Neural progenitor cell (in vitro differentiated cells): Measurements from ENCODE around the gene ZNF652. TPM values are rescaled to one million over a fixed set of nuclear protein-coding genes. Genes with fewer than 3 reads are reported as not detected.
"Not testable (repeated sequence)": the region's sequence is repeated elsewhere in the genome, so short reads cannot be mapped to it uniquely, and the experiment has no call there.

Source experiments
- DNase-seq: peaks from one replicate; pipeline ENCODE4 v3.0.0-alpha.2; 2016; ENCODE audit warnings: low spot score
- H2AFZ ChIP-seq: fragments of 200-600 bp; sonication (generic); replicated peaks from 2 replicates; pipeline ENCODE4 v1.6.1; 2016; ENCODE audit warnings: antibody characterized with exemption
- H3F3A ChIP-seq: fragments of 200-600 bp; sonication (generic); 2 replicates; pipeline ENCODE4 v1.6.1; 2016; ENCODE audit warnings: antibody characterized with exemption, low read depth
- H3K27ac ChIP-seq: fragments of 200-600 bp; sonication (generic); 2 replicates; pipeline ENCODE4 v1.5.1; 2016; ENCODE audit warnings: mild to moderate bottlenecking
- H3K27me3 ChIP-seq: fragments of 200-600 bp; sonication (generic); 2 replicates; pipeline ENCODE4 v1.6.1; 2016; ENCODE audit warnings: mild to moderate bottlenecking, moderate library complexity
- H3K36me3 ChIP-seq: fragments of 200-600 bp; sonication (generic); 2 replicates; pipeline ENCODE4 v1.5.1; 2016
- H3K4me1 ChIP-seq: fragments of 200-600 bp; sonication (generic); 2 replicates; pipeline ENCODE4 v1.6.1; 2016; ENCODE audit warnings: mixed run types
- H3K4me2 ChIP-seq: fragments of 200-600 bp; sonication (generic); 2 replicates; pipeline ENCODE4 v1.6.1; 2016
- H3K4me3 ChIP-seq: fragments of 200-600 bp; sonication (generic); 2 replicates; pipeline ENCODE4 v1.5.1; 2016
- H3K79me2 ChIP-seq: fragments of 200-600 bp; sonication (generic); 2 replicates; pipeline ENCODE4 v1.6.1; 2016; ENCODE audit warnings: low read depth
- H3K9ac ChIP-seq: fragments of 200-600 bp; sonication (generic); 2 replicates; pipeline ENCODE4 v1.6.1; 2016
- H3K9me3 ChIP-seq: fragments of 200-600 bp; sonication (generic); 2 replicates; pipeline ENCODE4 v1.5.1; 2016; ENCODE audit warnings: low read depth
- H4K20me1 ChIP-seq: fragments of 200-600 bp; sonication (generic); 2 replicates; pipeline ENCODE4 v1.6.1; 2016; ENCODE audit warnings: low read depth
- H3K27ac Mint-ChIP-seq: 3 replicates; pipeline ENCODE4 v1.8.0; 2021; ENCODE audit warnings: mixed read lengths
- H3K27me3 Mint-ChIP-seq: 2 replicates; pipeline ENCODE4 v1.8.0; 2022; ENCODE audit warnings: low read depth, mild to moderate bottlenecking, inconsistent platforms, moderate library complexity, mixed read lengths; ENCODE audit not compliant: insufficient read depth
- H3K36me3 Mint-ChIP-seq: 3 replicates; pipeline ENCODE4 v1.8.0; 2021; ENCODE audit warnings: mixed read lengths
- H3K4me1 Mint-ChIP-seq: 3 replicates; pipeline ENCODE4 v1.8.0; 2021; ENCODE audit warnings: mixed read lengths
- H3K4me3 Mint-ChIP-seq: 3 replicates; pipeline ENCODE4 v1.8.0; 2021; ENCODE audit warnings: mild to moderate bottlenecking, moderate library complexity, mixed read lengths
- H3K9me3 Mint-ChIP-seq: 3 replicates; pipeline ENCODE4 v1.8.0; 2020; ENCODE audit warnings: mixed read lengths
- EZH2 ChIP-seq: fragments of 200-600 bp; sonication (generic); IDR thresholded peaks from 2 replicates; pipeline ENCODE4 v1.6.1; 2017; ENCODE audit warnings: antibody characterized with exemption, mild to moderate bottlenecking, moderate library complexity
- EZH2phosphoT487 ChIP-seq: fragments of 200-600 bp; sonication (generic); IDR thresholded peaks from 2 replicates; pipeline ENCODE4 v1.6.1; 2017; ENCODE audit warnings: antibody characterized with exemption
- total RNA-seq: library from RNA; depleted of rRNA; stranded (reverse); fragments of >200 nt; gene quantifications from 2 replicates; pipeline ENCODE4 v1.2.3, GENCODE V29; 2015; ENCODE audit warnings: low replicate concordance
- TF ChIP-seq, protein P1 (sequence below): fragments of 200-600 bp; sonication (generic); IDR thresholded peaks from 2 replicates; pipeline ENCODE4 v1.5.1; 2017; ENCODE audit warnings: antibody characterized with exemption, mild to moderate bottlenecking

ZNF652 gene
- total RNA-seq, 1 donor from 2014 or later, result 55.7 TPM

DNA sequence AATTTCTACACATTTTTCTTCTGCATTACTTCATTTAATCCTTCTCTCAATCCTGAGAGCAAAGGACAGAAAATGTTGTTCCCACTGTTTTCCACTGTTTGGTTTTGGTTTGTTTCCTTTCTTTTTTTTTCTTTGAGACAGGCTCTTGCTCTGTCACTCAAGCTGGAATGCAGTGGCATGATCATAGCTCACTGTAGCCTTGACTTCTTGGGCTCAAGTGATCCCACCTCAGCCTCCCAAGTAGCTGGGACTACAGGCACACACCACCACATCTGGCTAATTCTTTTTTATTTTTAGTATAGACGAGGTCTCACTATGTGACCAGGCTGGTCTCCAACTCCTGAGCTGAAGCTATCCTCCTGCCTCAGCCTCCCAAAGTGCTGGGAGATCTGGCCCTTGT is 7.0 kb upstream of the ZNF652 start:
- peaks cover 5% of the 10 kb centered on the region for H3F3A ChIP-seq
- H3K9me3 ChIP-seq, result no peaks in the 10 kb centered on the region
- H3K4me2 ChIP-seq, result no peak overlapping the region
- no peaks in the 10 kb centered on the region for H3K36me3 Mint-ChIP-seq
- H3K4me3 Mint-ChIP-seq, result no peak overlapping the region
- no peaks in the 10 kb centered on the region for H4K20me1 ChIP-seq
- no peaks in the 10 kb centered on the region for H3K4me1 Mint-ChIP-seq
- no peaks in the 10 kb centered on the region for H3K27me3 ChIP-seq
- no peak overlapping the region for H3K27ac Mint-ChIP-seq
- no peak overlapping the region for H2AFZ ChIP-seq
- H3K9me3 Mint-ChIP-seq, result no peaks in the 10 kb centered on the region
- H3K4me3 ChIP-seq, result no peak overlapping the region
- no peak overlapping the region for H3K9ac ChIP-seq
- peaks cover 18% of the 10 kb centered on the region for H3K4me1 ChIP-seq
- no peak for TF ChIP-seq EZH2
- H3K27ac ChIP-seq, result no peak overlapping the region
- no peaks in the 10 kb centered on the region for H3K79me2 ChIP-seq
- DNase-seq, result no peak
- H3K36me3 ChIP-seq, result no peaks in the 10 kb centered on the region
- H3K27me3 Mint-ChIP-seq, result no peaks in the 10 kb centered on the region

DNA sequence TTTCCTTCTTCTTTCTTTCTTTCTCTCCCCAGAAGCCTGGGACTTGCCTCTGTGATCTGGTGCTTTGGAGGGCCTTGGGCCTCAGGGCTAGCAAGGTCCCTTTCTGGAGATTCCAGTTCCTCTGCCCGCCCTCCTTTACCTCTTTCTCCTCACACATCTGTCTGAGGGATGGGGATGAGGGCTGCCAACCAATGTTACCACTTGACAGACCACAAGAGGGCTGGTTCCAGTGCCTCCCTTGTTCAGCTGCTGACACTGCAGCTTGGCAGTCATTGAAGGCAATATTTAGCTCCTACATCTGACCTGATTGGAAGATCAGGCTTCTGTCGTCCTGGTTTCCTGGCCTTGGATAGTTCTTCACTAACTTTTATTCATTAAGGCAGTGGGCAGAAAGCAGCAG is 3.6 kb upstream of the ZNF652 start:
- TF ChIP-seq EZH2phosphoT487, result no peak
- TF ChIP-seq, protein P1, sequence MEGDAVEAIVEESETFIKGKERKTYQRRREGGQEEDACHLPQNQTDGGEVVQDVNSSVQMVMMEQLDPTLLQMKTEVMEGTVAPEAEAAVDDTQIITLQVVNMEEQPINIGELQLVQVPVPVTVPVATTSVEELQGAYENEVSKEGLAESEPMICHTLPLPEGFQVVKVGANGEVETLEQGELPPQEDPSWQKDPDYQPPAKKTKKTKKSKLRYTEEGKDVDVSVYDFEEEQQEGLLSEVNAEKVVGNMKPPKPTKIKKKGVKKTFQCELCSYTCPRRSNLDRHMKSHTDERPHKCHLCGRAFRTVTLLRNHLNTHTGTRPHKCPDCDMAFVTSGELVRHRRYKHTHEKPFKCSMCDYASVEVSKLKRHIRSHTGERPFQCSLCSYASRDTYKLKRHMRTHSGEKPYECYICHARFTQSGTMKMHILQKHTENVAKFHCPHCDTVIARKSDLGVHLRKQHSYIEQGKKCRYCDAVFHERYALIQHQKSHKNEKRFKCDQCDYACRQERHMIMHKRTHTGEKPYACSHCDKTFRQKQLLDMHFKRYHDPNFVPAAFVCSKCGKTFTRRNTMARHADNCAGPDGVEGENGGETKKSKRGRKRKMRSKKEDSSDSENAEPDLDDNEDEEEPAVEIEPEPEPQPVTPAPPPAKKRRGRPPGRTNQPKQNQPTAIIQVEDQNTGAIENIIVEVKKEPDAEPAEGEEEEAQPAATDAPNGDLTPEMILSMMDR, result peak; percentile 36
- peaks cover 9% of the 10 kb centered on the region for H3K4me1 Mint-ChIP-seq
- no peak overlapping the region for H3K4me2 ChIP-seq
- no peak overlapping the region for H3K27ac ChIP-seq
- no peaks in the 10 kb centered on the region for H3K27me3 Mint-ChIP-seq
- H3K27me3 ChIP-seq, result no peaks in the 10 kb centered on the region
- H2AFZ ChIP-seq, result no peak overlapping the region
- H3K4me3 Mint-ChIP-seq, result no peak overlapping the region
- H3K4me3 ChIP-seq, result no peak overlapping the region
- no peaks in the 10 kb centered on the region for H3K9me3 Mint-ChIP-seq
- peaks cover 9% of the 10 kb centered on the region for H3K79me2 ChIP-seq
- peaks cover 14% of the 10 kb centered on the region for H3K4me1 ChIP-seq
- H3K9me3 ChIP-seq, result no peaks in the 10 kb centered on the region
- DNase-seq, result peak; percentile 61
- H3K36me3 ChIP-seq, result no peaks in the 10 kb centered on the region
- H4K20me1 ChIP-seq, result peaks cover 8% of the 10 kb centered on the region
- H3F3A ChIP-seq, result peaks cover 20% of the 10 kb centered on the region
- no peaks in the 10 kb centered on the region for H3K36me3 Mint-ChIP-seq
- H3K27ac Mint-ChIP-seq, result peak overlapping the region; percentile 89
- no peak overlapping the region for H3K9ac ChIP-seq

DNA sequence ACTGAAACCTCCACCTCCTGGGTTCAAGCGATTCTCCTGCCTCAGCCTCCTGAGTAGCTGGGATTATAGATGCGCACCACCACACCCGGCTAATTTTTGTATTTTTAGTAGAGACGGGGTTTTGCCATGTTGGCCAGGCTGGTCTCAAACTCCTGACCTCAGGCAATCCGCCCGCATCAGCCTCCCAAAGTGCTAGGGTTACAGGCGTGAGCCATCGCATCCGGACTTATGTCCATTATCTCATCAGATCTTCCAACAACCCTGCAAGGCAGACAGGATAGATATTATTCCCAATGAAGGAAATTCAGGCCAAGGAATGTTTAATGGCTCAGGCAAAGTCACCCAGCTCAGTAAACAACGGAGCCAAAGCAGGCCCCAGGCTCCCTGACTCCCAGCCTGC is 3.1 kb upstream of the ZNF652 start:
- not testable (repeated sequence) for H2AFZ ChIP-seq, H3K27me3 Mint-ChIP-seq, H3K4me3 ChIP-seq, H3K36me3 Mint-ChIP-seq, H3K9ac ChIP-seq, H3K9me3 ChIP-seq, DNase-seq, H3K4me3 Mint-ChIP-seq, H3K4me2 ChIP-seq, H3K27me3 ChIP-seq, H3K27ac Mint-ChIP-seq, H3K36me3 ChIP-seq, H3K9me3 Mint-ChIP-seq, H3K27ac ChIP-seq
- peaks cover 20% of the 10 kb centered on the region for H3F3A ChIP-seq
- peaks cover 14% of the 10 kb centered on the region for H4K20me1 ChIP-seq
- peaks cover 18% of the 10 kb centered on the region for H3K4me1 ChIP-seq
- peaks cover 15% of the 10 kb centered on the region for H3K4me1 Mint-ChIP-seq
- H3K79me2 ChIP-seq, result peaks cover 15% of the 10 kb centered on the region

DNA sequence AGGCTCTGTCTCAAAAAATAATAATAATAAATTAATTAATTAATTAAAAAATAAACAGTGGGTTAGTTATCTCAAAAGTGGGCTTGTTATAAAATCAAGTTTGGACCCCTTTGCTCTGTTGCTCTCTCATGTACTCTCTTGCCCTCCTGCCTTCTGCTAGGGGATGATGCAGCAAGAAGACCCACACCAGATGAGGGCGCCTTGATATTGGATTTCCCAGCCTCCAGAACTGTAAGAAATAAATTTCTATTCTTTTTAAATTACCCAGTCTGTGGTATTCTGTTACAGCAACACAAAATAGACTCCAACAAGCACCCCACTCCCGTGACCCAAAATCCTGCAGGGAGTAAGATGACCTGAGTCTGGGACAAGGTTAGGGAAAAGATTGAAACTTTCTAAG is 2.1 kb upstream of the ZNF652 start:
- no peak overlapping the region for H3K4me3 Mint-ChIP-seq
- no peak overlapping the region for H3K4me3 ChIP-seq
- peaks cover 21% of the 10 kb centered on the region for H3K4me1 ChIP-seq
- H3K9me3 Mint-ChIP-seq, result no peaks in the 10 kb centered on the region
- no peaks in the 10 kb centered on the region for H3K27me3 ChIP-seq
- peaks cover 21% of the 10 kb centered on the region for H3K4me1 Mint-ChIP-seq
- no peak overlapping the region for H2AFZ ChIP-seq
- DNase-seq, result no peak
- no peaks in the 10 kb centered on the region for H3K9me3 ChIP-seq
- peaks cover 25% of the 10 kb centered on the region for H3K79me2 ChIP-seq
- no peak overlapping the region for H3K9ac ChIP-seq
- peaks cover 20% of the 10 kb centered on the region for H3F3A ChIP-seq
- TF ChIP-seq EZH2, result no peak
- no peak for TF ChIP-seq EZH2phosphoT487
- TF ChIP-seq, protein P1, result no peak
- no peak overlapping the region for H3K27ac ChIP-seq
- no peaks in the 10 kb centered on the region for H3K27me3 Mint-ChIP-seq
- no peak overlapping the region for H3K27ac Mint-ChIP-seq
- H3K4me2 ChIP-seq, result no peak overlapping the region
- no peaks in the 10 kb centered on the region for H3K36me3 Mint-ChIP-seq
- peaks cover 24% of the 10 kb centered on the region for H4K20me1 ChIP-seq
- H3K36me3 ChIP-seq, result no peaks in the 10 kb centered on the region
